ENCODE measurements around the gene HAL.

DNA sequence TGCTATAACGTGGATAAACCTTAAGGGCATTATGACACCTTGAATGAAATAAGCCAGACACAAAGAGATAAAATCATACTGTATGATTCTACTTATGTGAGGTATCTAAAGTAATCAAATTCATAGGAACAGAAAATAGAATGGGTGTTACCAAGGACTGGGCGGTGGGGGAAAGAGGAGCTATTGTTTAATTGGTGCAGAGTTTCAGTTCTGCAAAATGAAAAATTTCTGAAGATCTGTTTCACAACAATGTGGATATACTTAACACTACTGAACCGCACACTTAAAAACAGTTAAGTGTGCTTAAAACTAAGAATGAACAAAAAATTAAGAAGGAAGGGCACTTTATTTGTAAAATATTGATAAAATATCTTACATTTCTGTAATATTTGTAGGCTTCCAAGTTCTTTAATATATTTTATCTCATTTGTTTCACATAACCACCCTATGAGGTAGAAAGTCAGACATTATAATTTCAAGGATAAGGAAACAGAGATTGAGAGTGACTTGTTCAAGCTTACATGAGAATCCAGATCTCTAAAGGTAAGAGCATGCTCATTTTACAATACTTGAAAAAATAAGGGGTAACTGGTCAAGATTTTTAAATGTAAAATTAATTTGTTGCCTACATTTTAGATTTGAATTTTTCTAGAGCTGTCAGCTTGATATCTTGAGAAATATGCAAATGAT, 24.3 kb upstream of the HAL start:
- no peak for TF ChIP-seq EZH2 (IDR thresholded peaks at IDR 0.05; ENCODE audit: borderline replicate concordance, insufficient read depth, low read depth, low read length, poor library complexity, severe bottlenecking)
- TF ChIP-seq, protein P1, sequence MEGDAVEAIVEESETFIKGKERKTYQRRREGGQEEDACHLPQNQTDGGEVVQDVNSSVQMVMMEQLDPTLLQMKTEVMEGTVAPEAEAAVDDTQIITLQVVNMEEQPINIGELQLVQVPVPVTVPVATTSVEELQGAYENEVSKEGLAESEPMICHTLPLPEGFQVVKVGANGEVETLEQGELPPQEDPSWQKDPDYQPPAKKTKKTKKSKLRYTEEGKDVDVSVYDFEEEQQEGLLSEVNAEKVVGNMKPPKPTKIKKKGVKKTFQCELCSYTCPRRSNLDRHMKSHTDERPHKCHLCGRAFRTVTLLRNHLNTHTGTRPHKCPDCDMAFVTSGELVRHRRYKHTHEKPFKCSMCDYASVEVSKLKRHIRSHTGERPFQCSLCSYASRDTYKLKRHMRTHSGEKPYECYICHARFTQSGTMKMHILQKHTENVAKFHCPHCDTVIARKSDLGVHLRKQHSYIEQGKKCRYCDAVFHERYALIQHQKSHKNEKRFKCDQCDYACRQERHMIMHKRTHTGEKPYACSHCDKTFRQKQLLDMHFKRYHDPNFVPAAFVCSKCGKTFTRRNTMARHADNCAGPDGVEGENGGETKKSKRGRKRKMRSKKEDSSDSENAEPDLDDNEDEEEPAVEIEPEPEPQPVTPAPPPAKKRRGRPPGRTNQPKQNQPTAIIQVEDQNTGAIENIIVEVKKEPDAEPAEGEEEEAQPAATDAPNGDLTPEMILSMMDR (IDR thresholded peaks at IDR 0.05), result no peak
